Activated CD8-positive, alpha-beta memory T cell treated with anti-CD3 and anti-CD28 coated beads, Interleukin-2, amount 50 U/mL, for 1 hour (primary cell): ENCODE results near the gene ETNK2.

Experiments used
- DNase-seq: peaks from one replicate; pipeline ENCODE4 v3.0.0-alpha.2; 2020; ENCODE audit errors: extremely low read depth

The ETNK2 gene

GRCh38 chr1:204151552-204152309, at the start of gene ETNK2:
Gene ETNK2, minus strand, starts transcription at chr1:204152044. Its CDS starts 192 bp downstream, at chr1:204151852.
- DNase-seq: no peak

GRCh38 chr1:204201348-204202040, 49.6 kb upstream of the ETNK2 start:
- no peak for DNase-seq

GRCh38 chr1:204199579-204199978, 47.7 kb upstream of the ETNK2 start:
- DNase-seq: no peak

GRCh38 chr1:204198348-204199340, 46.8 kb upstream of the ETNK2 start:
- DNase-seq: no peak

- DNase-seq: no peak
These were observed 45.2 kb upstream of the ETNK2 start for GRCh38 chr1:204197068-204197467.

- DNase-seq: no peak
These were observed 44.4 kb upstream of the ETNK2 start, which contains the start of gene KISS1 for GRCh38 chr1:204196068-204196795. Gene KISS1, minus strand, starts transcription at chr1:204196491. Its CDS starts 3,615 bp downstream, at chr1:204192876.

- no peak for DNase-seq
These were observed 42.9 kb upstream of the ETNK2 start for GRCh38 chr1:204194771-204195170.

GRCh38 chr1:204194080-204194479, 42.2 kb upstream of the ETNK2 start:
- DNase-seq: no peak

GRCh38 chr1:204192589-204193352, 40.9 kb upstream of the ETNK2 start:
- no peak for DNase-seq

- DNase-seq: no peak
These were observed 40.2 kb upstream of the ETNK2 start for GRCh38 chr1:204192046-204192445.

- DNase-seq: no peak
These were observed 39.6 kb upstream of the ETNK2 start for GRCh38 chr1:204191456-204191855.

GRCh38 chr1:204190212-204191211, 38.7 kb upstream of the ETNK2 start:
- DNase-seq: no peak

GRCh38 chr1:204188959-204189639, 37.3 kb upstream of the ETNK2 start:
- no peak for DNase-seq

GRCh38 chr1:204186597-204186996, 34.8 kb upstream of the ETNK2 start:
- no peak for DNase-seq

- DNase-seq: no peak
These were observed 29.3 kb upstream of the ETNK2 start for GRCh38 chr1:204181116-204181515.

- DNase-seq: no peak
These were observed 28.3 kb upstream of the ETNK2 start for GRCh38 chr1:204180133-204180532.

GRCh38 chr1:204178487-204179281, 26.8 kb upstream of the ETNK2 start:
- no peak for DNase-seq

- DNase-seq: no peak
These were observed 25.3 kb upstream of the ETNK2 start for GRCh38 chr1:204177133-204177532.
